NCI-H2107 treated with DMSO at 0.1 percent for 48 hours (cell line): ENCODE results near the gene E2F8.
"Not testable (repeated sequence)": the region's sequence is repeated elsewhere in the genome, so short reads cannot be mapped to it uniquely, and the experiment has no call there.

ENCODE experiments used
- DNase-seq: peaks from one replicate; lab custom pipeline; 2025; ENCODE audit not compliant: unreplicated experiment; lab: John Stamatoyannopoulos, UW

Gene E2F8, protein sequence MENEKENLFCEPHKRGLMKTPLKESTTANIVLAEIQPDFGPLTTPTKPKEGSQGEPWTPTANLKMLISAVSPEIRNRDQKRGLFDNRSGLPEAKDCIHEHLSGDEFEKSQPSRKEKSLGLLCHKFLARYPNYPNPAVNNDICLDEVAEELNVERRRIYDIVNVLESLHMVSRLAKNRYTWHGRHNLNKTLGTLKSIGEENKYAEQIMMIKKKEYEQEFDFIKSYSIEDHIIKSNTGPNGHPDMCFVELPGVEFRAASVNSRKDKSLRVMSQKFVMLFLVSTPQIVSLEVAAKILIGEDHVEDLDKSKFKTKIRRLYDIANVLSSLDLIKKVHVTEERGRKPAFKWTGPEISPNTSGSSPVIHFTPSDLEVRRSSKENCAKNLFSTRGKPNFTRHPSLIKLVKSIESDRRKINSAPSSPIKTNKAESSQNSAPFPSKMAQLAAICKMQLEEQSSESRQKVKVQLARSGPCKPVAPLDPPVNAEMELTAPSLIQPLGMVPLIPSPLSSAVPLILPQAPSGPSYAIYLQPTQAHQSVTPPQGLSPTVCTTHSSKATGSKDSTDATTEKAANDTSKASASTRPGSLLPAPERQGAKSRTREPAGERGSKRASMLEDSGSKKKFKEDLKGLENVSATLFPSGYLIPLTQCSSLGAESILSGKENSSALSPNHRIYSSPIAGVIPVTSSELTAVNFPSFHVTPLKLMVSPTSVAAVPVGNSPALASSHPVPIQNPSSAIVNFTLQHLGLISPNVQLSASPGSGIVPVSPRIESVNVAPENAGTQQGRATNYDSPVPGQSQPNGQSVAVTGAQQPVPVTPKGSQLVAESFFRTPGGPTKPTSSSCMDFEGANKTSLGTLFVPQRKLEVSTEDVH

DNA sequence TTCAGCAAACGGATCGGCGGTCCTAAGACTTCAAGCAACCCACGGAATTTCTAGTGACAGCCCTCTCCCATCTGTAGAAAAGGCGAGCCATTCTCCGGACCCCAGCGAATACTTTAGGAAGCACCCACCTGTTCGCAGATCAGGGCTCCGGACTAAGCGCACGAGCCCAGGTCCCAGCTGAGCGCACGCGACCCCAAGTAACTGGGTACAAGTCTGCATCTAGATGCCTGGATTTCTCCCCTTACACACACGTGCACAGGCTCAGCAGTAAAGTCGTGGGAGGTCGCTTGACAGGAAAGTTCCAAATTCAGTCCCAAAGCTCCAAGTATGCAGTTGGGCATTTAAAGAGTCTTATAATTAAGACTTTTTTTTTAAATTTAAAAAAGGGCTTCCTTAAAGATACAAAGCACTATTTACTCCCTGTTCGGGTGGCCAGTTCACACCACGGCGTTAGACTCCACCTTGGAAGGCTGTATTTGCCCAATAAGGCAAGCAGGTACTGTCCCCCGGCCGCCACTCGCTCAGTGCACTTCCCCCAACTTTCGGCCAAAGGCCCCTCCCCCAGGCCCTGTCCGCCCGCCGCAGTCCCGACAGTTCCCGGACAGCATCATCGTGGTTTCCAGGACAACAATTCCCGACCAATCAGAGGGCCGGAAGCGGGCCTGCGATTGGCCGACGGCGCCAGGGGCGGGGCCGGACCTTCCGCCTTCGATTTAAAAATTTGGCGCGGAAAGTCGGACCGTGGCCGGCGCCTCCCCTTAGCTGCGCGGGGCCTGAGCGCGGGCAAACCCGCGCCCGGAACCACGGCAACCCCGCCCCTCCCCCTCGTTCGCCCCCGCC, at the start of gene E2F8:
Gene E2F8 (minus strand): TSS at position 526 of the 840 bp plus-strand sequence. CDS start 824 bp downstream, outside the sequence.
- peak; percentile 71 for DNase-seq

- DNase-seq: no peak
Observed at GRCh38 chr11:19290356-19290755, 49.6 kb upstream of the E2F8 start.

DNA sequence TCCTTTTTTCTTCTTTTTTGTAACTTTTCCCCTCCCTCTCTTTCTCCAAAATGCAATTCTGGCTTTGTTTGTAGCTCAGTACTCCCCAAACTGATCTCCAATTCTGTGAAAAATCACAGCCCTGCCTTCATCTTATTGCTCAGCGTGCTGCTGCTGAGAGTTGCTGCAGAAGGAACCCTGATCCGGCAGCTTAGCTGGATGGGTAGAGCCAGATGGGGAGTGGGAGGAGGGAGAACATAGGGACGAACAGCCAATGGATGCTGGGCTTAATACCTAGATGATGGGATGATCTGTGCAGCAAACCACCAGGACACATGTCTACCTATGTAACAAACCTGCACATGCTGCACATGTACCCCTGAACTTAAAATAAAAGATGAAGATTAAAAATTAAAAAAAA, 47.5 kb upstream of the E2F8 start:
- DNase-seq: no peak

- DNase-seq: no peak
Observed at GRCh38 chr11:19286411-19286810, 45.7 kb upstream of the E2F8 start.

- no peak for DNase-seq
Observed at GRCh38 chr11:19284881-19285280, 44.1 kb upstream of the E2F8 start.

DNA sequence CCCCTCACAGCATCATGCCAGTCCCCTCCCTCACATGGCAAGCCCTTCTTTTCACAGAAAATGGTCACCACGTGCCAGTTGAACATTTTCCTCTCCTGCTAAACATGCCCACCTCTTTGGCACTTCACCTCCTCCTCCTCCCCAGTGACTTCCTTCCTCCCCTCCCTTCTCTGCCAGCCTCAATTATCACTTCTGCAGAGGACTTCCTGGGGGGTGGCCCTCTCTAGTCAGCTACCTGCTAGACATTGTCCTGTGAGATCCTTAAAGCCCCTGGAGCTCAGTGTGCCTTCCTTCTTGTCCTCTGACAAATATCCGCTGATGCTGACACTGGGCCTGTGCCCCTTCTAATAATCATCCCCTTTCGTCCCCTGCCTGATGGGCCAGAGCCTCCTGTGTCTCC, 43.2 kb upstream of the E2F8 start:
- no peak for DNase-seq

- no peak for DNase-seq
Observed at GRCh38 chr11:19281555-19281954, 40.8 kb upstream of the E2F8 start.

DNA sequence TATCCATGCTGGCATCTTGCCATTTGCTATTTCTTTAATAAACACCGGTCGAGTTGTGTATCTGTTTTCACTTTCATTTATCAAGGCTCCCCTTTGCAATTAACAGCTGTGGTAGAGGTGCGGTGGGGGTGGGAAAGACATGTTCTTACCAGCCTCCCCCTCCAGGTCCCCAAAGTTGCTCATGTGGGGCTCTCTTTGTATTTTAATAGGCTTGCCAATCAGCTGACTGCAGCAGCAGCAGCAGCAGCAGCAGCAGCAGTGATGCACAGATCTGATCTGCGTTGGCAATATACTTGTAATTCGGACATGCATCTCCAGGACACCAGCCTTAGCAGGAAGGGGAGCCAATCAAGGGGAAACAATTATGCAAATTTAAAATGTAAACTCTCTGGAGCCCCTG, 40.3 kb upstream of the E2F8 start:
- no peak for DNase-seq

DNA sequence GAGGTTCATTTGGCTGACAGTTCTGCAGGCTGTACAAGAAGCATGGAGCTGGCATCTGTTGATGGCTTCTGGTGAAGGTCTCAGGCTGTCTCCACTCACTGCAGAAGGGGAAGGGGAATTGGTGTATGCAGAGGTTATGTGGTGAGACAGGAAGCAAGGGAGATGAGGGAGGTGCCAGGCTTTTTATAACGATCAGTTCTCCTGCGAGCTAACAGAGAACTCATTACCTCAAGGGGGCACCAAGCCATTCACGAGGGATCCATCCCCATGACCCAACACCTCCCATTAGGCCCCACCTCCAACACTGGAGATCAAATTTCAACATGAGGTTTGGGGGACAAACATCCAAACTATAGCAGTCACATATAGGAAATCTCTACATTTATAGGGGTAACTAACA, 38.7 kb upstream of the E2F8 start:
- no peak for DNase-seq

GRCh38 chr11:19276859-19277808, 36.4 kb upstream of the E2F8 start:
- no peak for DNase-seq

DNA sequence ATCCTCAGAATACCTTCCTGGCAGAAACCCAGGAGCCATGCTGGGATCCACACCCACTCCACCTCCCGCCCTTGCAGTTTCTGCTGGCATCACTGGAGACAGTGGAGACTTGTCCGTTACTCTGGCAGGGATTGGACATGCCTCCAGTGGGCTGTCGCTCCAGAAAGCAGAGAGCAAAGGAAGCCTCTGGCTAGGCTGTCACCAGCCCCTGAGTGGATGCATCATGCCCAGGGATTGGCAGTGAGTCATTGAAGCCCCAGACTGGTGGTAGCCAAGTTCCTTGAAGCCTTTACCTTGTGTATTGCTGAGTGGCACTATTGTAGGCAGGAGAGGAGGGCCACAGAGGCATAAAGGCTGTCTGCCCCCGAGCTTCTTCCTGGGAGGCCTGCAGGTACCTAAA, 34.8 kb upstream of the E2F8 start:
- DNase-seq: no peak

DNA sequence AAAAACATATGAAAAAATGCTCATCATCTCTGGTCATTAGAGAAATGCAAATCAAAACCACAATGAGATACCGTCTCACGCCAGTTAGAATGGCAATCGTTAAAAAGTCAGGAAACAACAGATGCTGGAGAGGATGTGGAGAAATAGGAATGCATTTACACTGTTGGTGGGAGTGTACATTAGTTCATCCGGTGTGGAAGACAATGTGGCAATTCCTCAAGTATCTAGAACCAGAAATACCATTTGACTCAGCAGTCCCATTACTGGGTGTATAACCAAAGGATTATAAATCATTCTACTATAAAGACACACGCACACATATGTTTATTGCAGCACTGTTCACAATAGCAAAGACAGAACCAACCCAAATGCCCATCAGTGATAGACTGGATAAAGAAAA, 32.5 kb upstream of the E2F8 start:
- DNase-seq: not testable (repeated sequence)

- no peak for DNase-seq
Observed at GRCh38 chr11:19268909-19269308, 28.2 kb upstream of the E2F8 start.

DNA sequence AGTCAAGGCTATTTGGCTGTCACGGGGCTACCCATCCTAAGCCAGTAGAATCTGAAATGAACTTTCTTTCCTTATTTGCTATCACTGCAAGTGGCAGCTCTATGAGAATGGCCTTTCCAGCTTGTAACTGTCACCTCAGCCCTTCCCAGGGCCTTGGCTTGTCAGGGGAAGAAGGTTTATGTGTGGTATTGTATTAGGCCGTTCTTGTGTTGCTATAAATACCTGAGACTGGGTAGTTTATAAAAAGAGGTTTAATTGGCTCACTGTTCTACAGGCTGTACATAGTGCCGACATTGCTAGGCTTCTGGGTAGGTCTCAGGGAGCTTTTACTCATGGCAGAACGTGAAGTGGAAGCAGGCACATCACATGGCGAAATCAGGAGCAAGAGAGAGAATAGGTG, 26.8 kb upstream of the E2F8 start:
- no peak for DNase-seq

GRCh38 chr11:19263333-19263732, 22.6 kb upstream of the E2F8 start:
- DNase-seq: no peak

DNA sequence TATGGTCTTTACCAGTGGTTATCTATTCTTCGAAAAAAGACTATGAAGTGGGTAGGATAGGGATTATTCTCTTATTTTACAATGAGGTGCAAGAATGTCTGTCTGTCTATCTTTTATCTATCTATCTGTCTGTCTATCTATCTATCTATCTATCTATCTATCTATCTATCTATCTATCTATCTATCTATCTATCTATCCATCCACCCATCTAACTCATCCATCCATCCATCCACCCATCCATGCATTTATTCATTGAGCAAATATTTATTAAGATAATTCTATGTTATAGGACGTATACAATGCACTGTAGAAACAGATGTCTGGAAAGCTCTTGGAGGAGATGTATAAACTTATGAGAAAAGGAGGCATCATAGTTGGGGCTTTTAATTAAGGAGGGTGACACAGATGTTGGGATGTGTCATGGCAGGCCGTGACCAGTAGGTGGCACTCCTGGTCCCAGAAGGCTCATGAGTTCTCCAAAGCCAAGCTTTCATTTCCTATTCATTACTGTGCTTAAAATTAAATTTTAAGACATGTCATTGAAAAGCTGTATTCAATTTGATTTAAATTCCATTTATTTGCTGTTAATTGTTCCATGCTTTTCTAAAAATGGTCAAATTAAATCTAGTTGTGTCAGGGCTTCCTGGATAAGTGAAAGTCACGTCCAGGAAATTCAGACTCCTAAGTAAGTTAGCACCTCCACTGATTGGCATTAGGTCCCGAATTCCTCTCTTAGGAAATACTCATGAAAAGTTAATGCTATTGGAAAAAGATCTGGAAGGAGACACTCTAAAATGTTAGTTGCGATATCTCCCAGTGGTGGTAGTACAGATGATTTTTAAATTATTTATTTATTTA, 19.0 kb upstream of the E2F8 start:
- DNase-seq: peak; percentile 12

DNA sequence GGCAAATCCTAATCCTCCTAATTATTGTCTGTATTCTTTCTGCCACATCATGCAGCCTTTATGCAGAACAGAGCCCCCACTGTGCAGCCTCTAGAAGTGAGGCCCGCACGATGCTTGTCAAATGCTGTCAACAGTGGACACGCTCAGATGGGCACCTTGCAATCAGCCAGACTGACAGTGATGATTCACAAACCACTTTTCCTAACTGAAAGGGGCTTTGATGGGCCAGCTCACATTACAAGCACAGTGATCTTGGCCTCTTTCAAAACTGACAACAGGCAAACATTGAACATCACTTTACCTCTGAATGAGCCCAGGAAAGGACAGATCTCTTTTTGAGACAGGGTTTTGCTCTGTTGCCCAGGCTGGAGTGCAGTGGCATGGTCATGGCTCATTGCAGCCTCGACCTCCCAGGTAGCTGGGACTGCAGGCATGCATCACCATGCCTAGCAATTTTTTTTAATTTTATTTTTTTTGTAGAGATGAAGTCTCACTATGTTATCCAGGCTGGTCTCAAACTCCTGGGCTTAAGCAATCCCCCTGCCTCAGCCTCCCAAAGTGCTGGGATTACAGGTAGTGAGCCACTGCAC, 18.0 kb upstream of the E2F8 start:
- peak; percentile 23 for DNase-seq

- DNase-seq: not testable (repeated sequence)
Observed at GRCh38 chr11:19254441-19254840, 13.7 kb upstream of the E2F8 start.

- no peak for DNase-seq
Observed at GRCh38 chr11:19253817-19254216, 13.1 kb upstream of the E2F8 start.
